Esophagus muscularis mucosa (tissue), 4 donors: ENCODE data around the gene CLIC5. TPM values are rescaled to one million over a fixed set of nuclear protein-coding genes. Genes with fewer than 3 reads are reported as not detected.

Experiments
- DNase-seq: peaks from one replicate; pipeline ENCODE4 v3.0.0-alpha.2; 2017; ENCODE audit errors: extremely low spot score
- H3K27ac ChIP-seq, 4 donors: fragments of 200-600 bp; sonication (generic); replicated peaks in 1 of 4; 1 replicate in 3 of 4; 2 replicates in 1 of 4; pipeline ENCODE4 v1.5.1; 2016 to 2019; ENCODE audit warnings: mild to moderate bottlenecking in 1 of 4
- H3K27me3 ChIP-seq, 4 donors: fragments of 200-600 bp; sonication (generic); one replicate each; pipeline versions ENCODE4 v1.5.1 to v1.6.0; 2016 to 2019
- H3K36me3 ChIP-seq, 4 donors: fragments of 200-600 bp; sonication (generic); one replicate each; pipeline ENCODE4 v1.5.1; 2016 to 2019
- H3K4me1 ChIP-seq, 4 donors: fragments of 200-600 bp; sonication (generic); one replicate each; pipeline ENCODE4 v1.5.1; 2016 to 2019
- H3K4me3 ChIP-seq, 4 donors: fragments of 200-600 bp; sonication (generic); 1 replicate in 2 of 4; 2 replicates in 2 of 4; pipeline ENCODE4 v1.5.1; 2016 to 2019; ENCODE audit warnings: mild to moderate bottlenecking in 4 of 4, moderate library complexity in 1 of 4
- H3K9me3 ChIP-seq, 4 donors: fragments of 200-600 bp; sonication (generic); 1 replicate in 3 of 4; 2 replicates in 1 of 4; pipeline ENCODE4 v1.5.1; 2016 to 2019
- EP300 ChIP-seq: sonication (generic); formaldehyde crosslinking; IDR thresholded peaks from one replicate; pipeline ENCODE4 v1.6.1; 2017; ENCODE audit warnings: antibody characterized with exemption
- POLR2A ChIP-seq: fragments of 450-650 bp; IDR thresholded peaks from one replicate; pipeline ENCODE4 v1.6.1; 2017; ENCODE audit warnings: antibody characterized with exemption, moderate library complexity, mild to moderate bottlenecking, low read depth
- POLR2AphosphoS5 ChIP-seq, 2 donors: sonication (generic); formaldehyde crosslinking; IDR thresholded peaks; one replicate each; pipeline ENCODE4 v1.6.1; 2017; ENCODE audit warnings: antibody characterized with exemption in 2 of 2
- WGBS: methylation state at CpG from one replicate; pipeline ENCODE4 v1.1.5; 2018; 5-methylcytosine and 5-hydroxymethylcytosine counted together
- intact Hi-C: fragments of 100-400 bp; cut with DNase I; formaldehyde crosslinking; loops from one replicate; pipeline ENCODE4 v1.15.1; 2023
- total RNA-seq, 4 donors: library from RNA; depleted of rRNA; stranded (reverse); fragments of >200 nt; gene quantifications; one replicate each; pipeline versions ENCODE4 v1.1.0 to v1.2.1, GENCODE V29; 2016
- TF ChIP-seq, protein P1 (sequence below), 3 experiments: fragments of 200-600 bp in 2 of 3; fragments of 450-650 bp in 1 of 3; sonication (generic) in 2 of 3; IDR thresholded peaks; one replicate each; pipeline ENCODE4 v1.5.1; 2017 to 2019; ENCODE audit warnings: antibody characterized with exemption in 3 of 3, mild to moderate bottlenecking in 2 of 3, moderate library complexity in 1 of 3

CLIC5 gene
- total RNA-seq, 4 donors from 2014 or later, result 5.3 to 7.2 (median 6.3) TPM

DNA sequence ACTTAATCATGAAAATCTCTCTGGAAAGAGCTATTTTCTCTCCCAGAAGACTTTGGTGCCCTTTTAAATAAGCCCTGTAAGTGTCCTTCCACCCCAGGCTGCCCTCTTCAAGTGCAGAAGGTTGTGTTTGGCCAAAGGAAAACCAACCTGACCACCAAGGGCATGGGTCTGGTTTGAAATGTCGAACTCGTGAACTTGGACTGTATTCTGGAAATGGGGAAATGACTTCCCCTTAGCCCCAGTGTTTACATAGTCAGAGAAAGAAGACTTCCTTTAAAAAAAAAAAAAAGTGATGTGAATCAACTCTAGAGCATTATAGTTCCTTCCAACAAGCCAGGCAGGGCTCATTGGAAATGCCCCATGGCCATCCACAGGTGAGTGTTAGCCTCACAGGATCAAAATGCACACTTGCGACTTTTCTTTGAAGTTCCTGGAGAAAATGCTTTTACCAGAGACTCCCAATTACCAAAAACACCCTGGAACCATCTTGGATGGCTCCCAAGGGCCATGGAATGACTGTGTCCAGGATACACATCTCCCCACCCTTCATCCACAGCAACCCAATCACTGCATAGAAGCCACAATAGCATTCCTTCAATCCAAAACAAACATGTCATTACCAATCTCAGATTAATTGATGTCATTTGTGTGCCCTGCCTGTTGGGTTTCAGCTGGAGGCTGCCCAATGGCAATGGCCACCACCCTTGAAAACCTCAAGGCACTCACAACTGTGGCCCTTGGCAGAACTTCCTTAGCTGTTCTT is 133.8 kb downstream of the CLIC5 start:
- Histone ChIP-seq H3K36me3 (no peaks in the 10 kb centered on the region), H3K27ac (no peak overlapping the region), H3K9me3 (no peaks in the 10 kb centered on the region), H3K4me3 (no peak overlapping the region), H3K4me1 (peaks cover 6 to 11% (median 10%) of the 10 kb centered on the region in 4 donors), H3K27me3 (no peaks in the 10 kb centered on the region)
- intact Hi-C loops, result no loop called here
- TF ChIP-seq EP300, result no peak
- 79% methylated on average over 3 of the region's 3 CpGs for WGBS
- DNase-seq, result peak; percentile 34

- Histone ChIP-seq H3K4me3 (no peak overlapping the region), H3K4me1 (peaks cover 6 to 11% (median 10%) of the 10 kb centered on the region in 4 donors), H3K9me3 (no peaks in the 10 kb centered on the region), H3K27me3 (no peaks in the 10 kb centered on the region), H3K27ac (peak overlapping the region in 2 of 4 donors; percentile 0 to 23), H3K36me3 (no peaks in the 10 kb centered on the region)
- WGBS, result 47% methylated on average over 6 of the region's 6 CpGs
- no peak for DNase-seq
- intact Hi-C loops, result no loop called here
- no peak for TF ChIP-seq EP300
- TF ChIP-seq, protein P1, sequence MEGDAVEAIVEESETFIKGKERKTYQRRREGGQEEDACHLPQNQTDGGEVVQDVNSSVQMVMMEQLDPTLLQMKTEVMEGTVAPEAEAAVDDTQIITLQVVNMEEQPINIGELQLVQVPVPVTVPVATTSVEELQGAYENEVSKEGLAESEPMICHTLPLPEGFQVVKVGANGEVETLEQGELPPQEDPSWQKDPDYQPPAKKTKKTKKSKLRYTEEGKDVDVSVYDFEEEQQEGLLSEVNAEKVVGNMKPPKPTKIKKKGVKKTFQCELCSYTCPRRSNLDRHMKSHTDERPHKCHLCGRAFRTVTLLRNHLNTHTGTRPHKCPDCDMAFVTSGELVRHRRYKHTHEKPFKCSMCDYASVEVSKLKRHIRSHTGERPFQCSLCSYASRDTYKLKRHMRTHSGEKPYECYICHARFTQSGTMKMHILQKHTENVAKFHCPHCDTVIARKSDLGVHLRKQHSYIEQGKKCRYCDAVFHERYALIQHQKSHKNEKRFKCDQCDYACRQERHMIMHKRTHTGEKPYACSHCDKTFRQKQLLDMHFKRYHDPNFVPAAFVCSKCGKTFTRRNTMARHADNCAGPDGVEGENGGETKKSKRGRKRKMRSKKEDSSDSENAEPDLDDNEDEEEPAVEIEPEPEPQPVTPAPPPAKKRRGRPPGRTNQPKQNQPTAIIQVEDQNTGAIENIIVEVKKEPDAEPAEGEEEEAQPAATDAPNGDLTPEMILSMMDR (IDR thresholded peaks at IDR 0.05), result no peak
- TF ChIP-seq POLR2AphosphoS5 (IDR thresholded peaks at IDR 0.05), result no peak
- TF ChIP-seq POLR2A, result no peak
These were observed 135.0 kb downstream of the CLIC5 start for GRCh38 chr6:45880676-45881075.

GRCh38 chr6:45880159-45880558 is 135.5 kb downstream of the CLIC5 start:
- TF ChIP-seq EP300 (no peak), POLR2A (no peak), POLR2AphosphoS5 (IDR thresholded peaks at IDR 0.05) (no peak)
- TF ChIP-seq, protein P1 (IDR thresholded peaks at IDR 0.05), result no peak
- WGBS, result 60% methylated on average over 5 of the region's 5 CpGs
- Histone ChIP-seq H3K36me3 (no peaks in the 10 kb centered on the region), H3K4me1 (peaks cover 6 to 11% (median 10%) of the 10 kb centered on the region in 4 donors), H3K27ac (no peak overlapping the region), H3K4me3 (no peak overlapping the region), H3K9me3 (no peaks in the 10 kb centered on the region), H3K27me3 (no peaks in the 10 kb centered on the region)
- DNase-seq, result peak; percentile 89
- intact Hi-C loops, result no loop called here

- no peaks in the 10 kb centered on the region for H3K9me3 ChIP-seq
- DNase-seq, result peak; percentile 79
- no peak overlapping the region for H3K4me3 ChIP-seq
- TF ChIP-seq, protein P1 (IDR thresholded peaks at IDR 0.05), result no peak
- TF ChIP-seq EP300 (no peak), POLR2AphosphoS5 (IDR thresholded peaks at IDR 0.05) (no peak), POLR2A (no peak)
- no peaks in the 10 kb centered on the region for H3K36me3 ChIP-seq
- intact Hi-C loops, result no loop called here
- H3K27ac ChIP-seq, result no peak overlapping the region
- H3K27me3 ChIP-seq, result no peaks in the 10 kb centered on the region
- H3K4me1 ChIP-seq, result peaks cover 6 to 11% (median 10%) of the 10 kb centered on the region in 4 donors
- WGBS, result 92% methylated on average over 5 of the region's 5 CpGs
These were observed 137.6 kb downstream of the CLIC5 start for GRCh38 chr6:45877970-45878590.

GRCh38 chr6:45872827-45873365 is 142.8 kb downstream of the CLIC5 start:
- 79% methylated on average over 7 of the region's 7 CpGs for WGBS
- DNase-seq, result peak; percentile 87

More at GRCh38 chr6:45872827-45873365, 142.8 kb downstream of the CLIC5 start:
- H3K4me1 ChIP-seq, result no peaks in the 10 kb centered on the region
- no peak overlapping the region for H3K4me3 ChIP-seq
- intact Hi-C loops, result no loop called here
- no peaks in the 10 kb centered on the region for H3K9me3 ChIP-seq
- no peak overlapping the region for H3K27ac ChIP-seq
- TF ChIP-seq EP300 (no peak), POLR2A (no peak), POLR2AphosphoS5 (IDR thresholded peaks at IDR 0.05) (no peak)
- TF ChIP-seq, protein P1 (IDR thresholded peaks at IDR 0.05), result no peak
- no peaks in the 10 kb centered on the region for H3K27me3 ChIP-seq
- H3K36me3 ChIP-seq, result no peaks in the 10 kb centered on the region
